MCF 10A (cell line): ENCODE results near the gene NOC4L. TPM values are rescaled to one million over a fixed set of nuclear protein-coding genes. Genes with fewer than 3 reads are reported as not detected.

Experiments used
- BruUV-seq: library from RNA; stranded (reverse); fragments of 400-500 nt; replicated peaks from 2 replicates; lab custom pipeline; 2021; lab: Mats Ljungman, UMichigan
- CTCF ChIA-PET: fragments of 300-600 bp; sonication (Branson Sonifier 250); formaldehyde crosslinking; extraction: SDS; loops from one replicate; lab custom pipeline; 2021; ENCODE audit warnings: antibody characterized with exemption, inconsistent platforms; lab: Yijun Ruan, JAX
- POLR2A ChIA-PET: fragments of 300-600, 350-650 bp; sonication (Branson Sonifier 250); formaldehyde crosslinking; extraction: SDS; loops from one replicate; lab custom pipeline; 2020; ENCODE audit warnings: antibody characterized with exemption, inconsistent platforms; lab: Yijun Ruan, JAX
- DNase-seq: peaks from one replicate; pipeline ENCODE4 v3.0.0-alpha.2; 2018; ENCODE audit not compliant: unreplicated experiment
- H3K27ac Mint-ChIP-seq: one replicate; pipeline ENCODE4 v1.8.0; 2022; ENCODE audit warnings: mild to moderate bottlenecking, low read depth, mixed read lengths; ENCODE audit not compliant: unreplicated experiment
- H3K27me3 Mint-ChIP-seq: one replicate; pipeline ENCODE4 v1.8.0; 2022; ENCODE audit warnings: mixed read lengths; ENCODE audit not compliant: insufficient read depth, unreplicated experiment
- H3K36me3 Mint-ChIP-seq: one replicate; pipeline ENCODE4 v1.8.0; 2022; ENCODE audit warnings: mild to moderate bottlenecking, moderate library complexity, mixed read lengths; ENCODE audit not compliant: insufficient read depth, unreplicated experiment
- H3K4me1 Mint-ChIP-seq: one replicate; pipeline ENCODE4 v1.8.0; 2022; ENCODE audit warnings: mixed read lengths; ENCODE audit not compliant: insufficient read depth, unreplicated experiment
- H3K4me3 Mint-ChIP-seq: one replicate; pipeline ENCODE4 v1.8.0; 2022; ENCODE audit warnings: mild to moderate bottlenecking, moderate library complexity, mixed read lengths; ENCODE audit not compliant: unreplicated experiment
- H3K9me3 Mint-ChIP-seq: one replicate; pipeline ENCODE4 v1.8.0; 2022; ENCODE audit warnings: mixed read lengths; ENCODE audit not compliant: unreplicated experiment
- intact Hi-C: fragments of 100-400 bp; cut with micrococcal nuclease; formaldehyde crosslinking; loops from 2 replicates; pipeline ENCODE4 v1.14.1; 2022
- total RNA-seq: library from RNA; stranded (reverse); gene quantifications from 2 replicates; pipeline ENCODE4 v1.2.3, GENCODE V29; 2022
- TF ChIP-seq, protein P1 (sequence below): fragments of 200-600 bp; IDR thresholded peaks from one replicate; pipeline ENCODE4 v1.8.0; 2022; ENCODE audit warnings: antibody characterized with exemption, mild to moderate bottlenecking; ENCODE audit not compliant: unreplicated experiment

NOC4L gene
- total RNA-seq, 1 experiment from 2014 or later, result 32.0 TPM

- ChIA-PET CTCF (no interaction called here), POLR2A (no interaction called here)
- DNase-seq, result no peak
- TF ChIP-seq, protein P1, sequence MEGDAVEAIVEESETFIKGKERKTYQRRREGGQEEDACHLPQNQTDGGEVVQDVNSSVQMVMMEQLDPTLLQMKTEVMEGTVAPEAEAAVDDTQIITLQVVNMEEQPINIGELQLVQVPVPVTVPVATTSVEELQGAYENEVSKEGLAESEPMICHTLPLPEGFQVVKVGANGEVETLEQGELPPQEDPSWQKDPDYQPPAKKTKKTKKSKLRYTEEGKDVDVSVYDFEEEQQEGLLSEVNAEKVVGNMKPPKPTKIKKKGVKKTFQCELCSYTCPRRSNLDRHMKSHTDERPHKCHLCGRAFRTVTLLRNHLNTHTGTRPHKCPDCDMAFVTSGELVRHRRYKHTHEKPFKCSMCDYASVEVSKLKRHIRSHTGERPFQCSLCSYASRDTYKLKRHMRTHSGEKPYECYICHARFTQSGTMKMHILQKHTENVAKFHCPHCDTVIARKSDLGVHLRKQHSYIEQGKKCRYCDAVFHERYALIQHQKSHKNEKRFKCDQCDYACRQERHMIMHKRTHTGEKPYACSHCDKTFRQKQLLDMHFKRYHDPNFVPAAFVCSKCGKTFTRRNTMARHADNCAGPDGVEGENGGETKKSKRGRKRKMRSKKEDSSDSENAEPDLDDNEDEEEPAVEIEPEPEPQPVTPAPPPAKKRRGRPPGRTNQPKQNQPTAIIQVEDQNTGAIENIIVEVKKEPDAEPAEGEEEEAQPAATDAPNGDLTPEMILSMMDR, result no peak
- Mint-ChIP-seq H3K9me3 (no peaks in the 10 kb centered on the region), H3K27ac (no peak overlapping the region), H3K4me1 (no peaks in the 10 kb centered on the region), H3K27me3 (peaks cover 11% of the 10 kb centered on the region), H3K36me3 (no peaks in the 10 kb centered on the region), H3K4me3 (no peak overlapping the region)
- intact Hi-C loops, result no loop called here
- no TSS peak for BruUV-seq
These were observed 55.5 kb downstream of the NOC4L start for GRCh38 chr12:132199526-132200319.

DNA sequence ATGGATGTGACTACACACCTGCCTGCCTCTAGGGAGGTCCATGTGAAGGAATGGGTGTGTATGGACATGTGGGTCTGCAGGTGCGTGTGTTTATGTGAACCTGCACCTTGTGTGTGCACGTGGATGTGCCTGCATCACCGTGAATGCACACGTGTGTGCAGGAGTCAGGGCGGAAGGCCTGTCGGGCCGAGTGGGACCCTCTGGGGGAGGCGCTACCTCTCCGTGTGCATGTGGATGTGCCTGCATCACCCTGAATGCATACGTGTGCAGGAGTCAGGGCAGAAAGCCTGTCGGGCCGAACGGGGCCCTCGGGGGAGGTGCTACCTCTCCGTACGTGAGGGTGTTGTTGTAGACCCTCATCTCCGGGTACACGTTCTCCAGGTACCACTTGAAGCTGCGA is 56.5 kb downstream of the NOC4L start:
- TF ChIP-seq, protein P1, result no peak

DNA sequence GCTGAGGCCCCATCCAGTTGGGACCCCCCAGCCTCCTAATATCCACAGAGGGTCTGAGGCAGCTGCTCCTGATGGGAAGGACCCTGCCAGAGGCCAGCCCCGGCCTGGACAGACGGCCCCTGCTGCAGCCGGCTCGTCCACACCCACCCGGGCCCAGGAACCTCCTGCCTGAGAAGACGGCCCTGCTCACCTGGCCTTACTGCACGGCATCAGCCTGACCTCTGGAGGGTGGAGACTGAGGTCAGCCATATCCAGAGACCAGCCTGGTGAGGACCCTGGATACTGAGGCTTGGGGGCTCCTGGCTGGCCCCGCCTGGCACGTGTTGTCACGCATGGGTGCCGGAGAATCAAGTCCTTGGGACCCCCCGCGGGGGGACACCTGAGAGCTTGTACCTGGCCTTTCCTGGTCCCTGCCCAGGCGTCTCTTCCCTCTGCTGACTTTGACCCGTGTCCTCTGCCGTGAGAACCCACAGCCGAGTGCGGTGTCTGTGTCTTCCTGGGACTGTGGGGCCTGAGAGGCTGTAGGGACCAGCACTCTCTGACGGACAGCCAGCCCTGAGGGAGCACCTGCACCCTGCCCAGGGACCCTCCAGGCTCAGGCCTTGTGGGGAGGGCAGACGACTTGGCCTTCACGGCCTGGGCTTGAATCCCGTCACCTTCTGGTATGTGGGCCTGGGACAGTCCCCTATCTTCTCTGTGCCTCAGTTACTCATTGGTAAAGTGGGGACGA is 57.3 kb downstream of the NOC4L start:
- CTCF ChIA-PET, result no interaction called here
- no TSS peak for BruUV-seq
- H3K4me3 Mint-ChIP-seq, result no peak overlapping the region
- H3K9me3 Mint-ChIP-seq, result no peaks in the 10 kb centered on the region
- H3K36me3 Mint-ChIP-seq, result no peaks in the 10 kb centered on the region
- no peaks in the 10 kb centered on the region for H3K4me1 Mint-ChIP-seq
- no peak overlapping the region for H3K27ac Mint-ChIP-seq
- no peak for DNase-seq
- intact Hi-C loops, result no loop called here
- peaks cover 29% of the 10 kb centered on the region for H3K27me3 Mint-ChIP-seq
- TF ChIP-seq, protein P1, result no peak
- POLR2A ChIA-PET, result no interaction called here

More for the DNA sequence above, 56.5 kb downstream of the NOC4L start:
- no peaks in the 10 kb centered on the region for H3K9me3 Mint-ChIP-seq
- no TSS peak for BruUV-seq
- no peaks in the 10 kb centered on the region for H3K36me3 Mint-ChIP-seq
- H3K27me3 Mint-ChIP-seq, result peaks cover 22% of the 10 kb centered on the region
- POLR2A ChIA-PET, result no interaction called here
- H3K4me1 Mint-ChIP-seq, result no peaks in the 10 kb centered on the region
- CTCF ChIA-PET, result no interaction called here
- DNase-seq, result no peak
- intact Hi-C loops, result no loop called here
- no peak overlapping the region for H3K27ac Mint-ChIP-seq
- H3K4me3 Mint-ChIP-seq, result no peak overlapping the region

Other genes starting within 250 kb of the NOC4L start
- 21.7 and 28.2 TPM in 2 replicates for gene ULK1, start 249.8 kb upstream of the NOC4L start, total RNA-seq
- gene PUS1, start 215.2 kb upstream of the NOC4L start, total RNA-seq, result 44.1 and 72.3 TPM in 2 replicates
- gene EP400, start 194.5 kb upstream of the NOC4L start, total RNA-seq, result 52.4 and 54.8 TPM in 2 replicates
- gene DDX51, start 138 bp upstream of the NOC4L start, total RNA-seq, result 18.3 and 24.0 TPM in 2 replicates
- 3.2 and 4.4 TPM in 2 replicates for gene GALNT9, start 185.1 kb downstream of the NOC4L start, total RNA-seq